ENCODE data around the gene GALNT1. TPM values are rescaled to one million over a fixed set of nuclear protein-coding genes. Genes with fewer than 3 reads are reported as not detected.

GALNT1 gene
- total and polyA plus RNA-seq, 3 donors from 2014 or later: 27.3 to 67.0 (median 55.7) TPM

DNA sequence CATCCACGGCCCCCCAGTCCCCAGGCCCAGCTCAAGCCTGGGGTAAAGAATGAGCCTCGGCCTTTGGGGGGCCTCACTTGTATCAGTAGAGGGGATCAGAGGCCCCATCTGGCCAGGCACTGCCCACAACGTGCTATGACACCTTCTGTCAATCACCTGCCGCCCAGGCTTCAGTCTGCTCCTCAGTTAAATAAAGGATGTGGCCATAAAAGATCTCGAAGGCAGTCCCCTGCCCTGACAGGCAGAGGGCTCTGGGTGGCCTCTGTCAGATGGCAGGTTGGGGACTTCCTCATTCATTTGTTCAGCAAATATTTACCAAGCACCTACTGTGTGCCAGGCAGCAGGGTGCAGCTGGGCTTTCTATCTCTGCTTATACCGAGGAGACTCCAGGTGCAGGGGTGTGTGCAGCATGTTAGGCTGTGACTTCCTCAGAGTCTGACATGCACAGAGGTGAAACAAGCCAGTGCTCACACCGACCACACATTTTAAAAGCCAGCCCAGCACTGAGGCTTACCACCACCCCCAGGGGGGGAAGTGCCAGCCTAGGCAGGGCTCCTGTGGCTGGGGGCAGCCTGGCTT is 166.4 kb downstream of the GALNT1 start:
- 53 to 62% methylated on average over 6 to 7 of the region's 7 CpGs for WGBS, 2 donors

DNA sequence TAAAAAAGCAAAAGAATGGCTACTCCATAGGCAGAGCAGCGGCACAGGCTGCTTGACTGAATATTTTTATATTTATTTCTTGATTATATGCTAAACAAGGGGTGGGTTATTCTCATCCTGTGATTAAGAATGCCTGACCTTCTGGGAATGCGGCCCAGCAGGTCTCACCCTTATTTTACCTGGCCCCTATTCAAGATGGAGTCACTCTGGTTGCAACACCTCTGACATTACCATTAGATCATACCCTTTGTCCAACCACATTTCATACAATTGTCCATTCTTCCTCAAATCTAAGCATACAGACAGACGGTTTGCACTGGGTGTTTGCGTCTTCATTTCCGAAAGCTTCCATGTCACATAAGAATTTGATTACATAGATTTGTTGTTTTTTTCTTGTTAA is 168.2 kb downstream of the GALNT1 start:
- Histone ChIP-seq H3K4me1 (no peaks in the 10 kb centered on the region), H3K27me3 (no peaks in the 10 kb centered on the region), H3K36me3 (ENCODE audit: low read depth, missing control alignments) (no peaks in the 10 kb centered on the region), H3K27ac (no peak overlapping the region), H3K4me3 (no peak overlapping the region), H3K9me3 (no peaks in the 10 kb centered on the region)
- intact Hi-C loops (cut with DNase I; ENCODE audit: low total_unique reads): no loop called here
- DNase-seq: no peak
- 89 to 90% methylated on average over 5 of the region's 5 CpGs for WGBS, 2 donors
- TF ChIP-seq, protein P1, sequence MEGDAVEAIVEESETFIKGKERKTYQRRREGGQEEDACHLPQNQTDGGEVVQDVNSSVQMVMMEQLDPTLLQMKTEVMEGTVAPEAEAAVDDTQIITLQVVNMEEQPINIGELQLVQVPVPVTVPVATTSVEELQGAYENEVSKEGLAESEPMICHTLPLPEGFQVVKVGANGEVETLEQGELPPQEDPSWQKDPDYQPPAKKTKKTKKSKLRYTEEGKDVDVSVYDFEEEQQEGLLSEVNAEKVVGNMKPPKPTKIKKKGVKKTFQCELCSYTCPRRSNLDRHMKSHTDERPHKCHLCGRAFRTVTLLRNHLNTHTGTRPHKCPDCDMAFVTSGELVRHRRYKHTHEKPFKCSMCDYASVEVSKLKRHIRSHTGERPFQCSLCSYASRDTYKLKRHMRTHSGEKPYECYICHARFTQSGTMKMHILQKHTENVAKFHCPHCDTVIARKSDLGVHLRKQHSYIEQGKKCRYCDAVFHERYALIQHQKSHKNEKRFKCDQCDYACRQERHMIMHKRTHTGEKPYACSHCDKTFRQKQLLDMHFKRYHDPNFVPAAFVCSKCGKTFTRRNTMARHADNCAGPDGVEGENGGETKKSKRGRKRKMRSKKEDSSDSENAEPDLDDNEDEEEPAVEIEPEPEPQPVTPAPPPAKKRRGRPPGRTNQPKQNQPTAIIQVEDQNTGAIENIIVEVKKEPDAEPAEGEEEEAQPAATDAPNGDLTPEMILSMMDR (IDR thresholded peaks at IDR 0.05): no peak
- TF ChIP-seq POLR2A (IDR thresholded peaks at IDR 0.05): no peak

More for the DNA sequence above, 166.4 kb downstream of the GALNT1 start:
- Histone ChIP-seq H3K27me3 (no peaks in the 10 kb centered on the region), H3K4me3 (no peak overlapping the region), H3K27ac (no peak overlapping the region), H3K9me3 (no peaks in the 10 kb centered on the region), H3K36me3 (ENCODE audit: low read depth, missing control alignments) (no peaks in the 10 kb centered on the region), H3K4me1 (no peaks in the 10 kb centered on the region)
- TF ChIP-seq POLR2A (IDR thresholded peaks at IDR 0.05): no peak
- TF ChIP-seq, protein P1 (IDR thresholded peaks at IDR 0.05): no peak
- no peak for DNase-seq
- intact Hi-C loops (cut with DNase I; ENCODE audit: low total_unique reads): no loop called here

DNA sequence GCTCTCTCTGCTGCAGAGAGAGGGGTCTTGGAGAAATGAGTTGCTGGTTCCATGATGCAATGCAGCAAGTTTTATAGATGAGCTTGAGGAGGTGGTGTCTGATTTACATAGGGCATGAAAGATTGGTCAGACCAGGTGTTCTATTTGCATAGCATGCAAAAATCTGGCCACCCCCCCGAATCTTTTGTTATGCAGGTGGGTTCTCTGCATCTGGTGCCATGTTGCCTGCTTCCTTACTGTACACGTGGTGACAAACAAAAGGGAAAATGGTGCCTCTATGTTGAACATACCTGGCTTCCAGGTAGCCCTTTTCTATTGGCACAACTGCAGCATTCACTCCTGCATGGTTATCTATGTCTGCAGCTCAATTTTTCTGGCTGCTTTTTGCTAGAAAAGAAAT is 169.4 kb downstream of the GALNT1 start:
- Histone ChIP-seq H3K9me3 (no peaks in the 10 kb centered on the region), H3K27ac (no peak overlapping the region), H3K27me3 (no peaks in the 10 kb centered on the region), H3K4me1 (no peaks in the 10 kb centered on the region), H3K36me3 (ENCODE audit: low read depth, missing control alignments) (no peaks in the 10 kb centered on the region), H3K4me3 (no peak overlapping the region)
- DNase-seq: no peak
- 72 to 75% methylated on average over 2 of the region's 2 CpGs for WGBS, 2 donors
- TF ChIP-seq, protein P1 (IDR thresholded peaks at IDR 0.05): no peak
- no peak for TF ChIP-seq POLR2A (IDR thresholded peaks at IDR 0.05)
- intact Hi-C loops (cut with DNase I; ENCODE audit: low total_unique reads): no loop called here

DNA sequence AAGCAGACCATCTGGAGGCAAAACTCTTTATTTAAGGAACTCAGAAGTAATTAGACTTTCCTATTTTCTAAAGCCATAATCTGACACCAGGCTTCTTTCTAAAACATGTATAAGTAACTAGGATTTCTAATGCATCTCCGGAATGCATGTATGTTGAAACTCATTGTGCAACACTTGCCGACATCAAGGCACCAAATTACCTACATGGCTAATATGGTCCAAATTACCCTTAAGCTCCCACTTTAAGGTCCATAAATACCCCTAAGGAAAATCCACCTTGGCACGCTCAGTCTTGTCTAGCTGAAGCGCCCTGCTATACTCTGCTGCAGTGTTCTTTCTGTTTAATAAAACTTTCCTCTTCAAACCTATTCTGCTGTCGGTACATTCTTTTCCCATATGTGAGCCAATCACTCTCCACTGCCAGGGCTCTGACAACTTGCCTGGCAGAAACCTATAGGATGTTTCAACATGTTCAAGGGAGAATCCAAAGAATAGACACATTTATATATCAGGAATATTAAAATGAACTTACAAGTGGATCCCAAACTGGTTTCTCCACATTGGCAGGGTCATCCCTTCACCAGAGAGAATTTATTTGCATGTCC is 171.9 kb downstream of the GALNT1 start:
- no peak overlapping the region for H3K4me3 ChIP-seq
- H3K36me3 ChIP-seq (ENCODE audit: low read depth, missing control alignments): no peaks in the 10 kb centered on the region
- no peaks in the 10 kb centered on the region for H3K4me1 ChIP-seq
- no peak overlapping the region for H3K27ac ChIP-seq
- 76 to 77% methylated on average over 5 of the region's 5 CpGs for WGBS, 2 donors
- no peaks in the 10 kb centered on the region for H3K27me3 ChIP-seq
- DNase-seq: no peak
- H3K9me3 ChIP-seq: no peaks in the 10 kb centered on the region
- TF ChIP-seq, protein P1 (IDR thresholded peaks at IDR 0.05): no peak
- TF ChIP-seq POLR2A (IDR thresholded peaks at IDR 0.05): no peak
- intact Hi-C loops (cut with DNase I; ENCODE audit: low total_unique reads): no loop called here

DNA sequence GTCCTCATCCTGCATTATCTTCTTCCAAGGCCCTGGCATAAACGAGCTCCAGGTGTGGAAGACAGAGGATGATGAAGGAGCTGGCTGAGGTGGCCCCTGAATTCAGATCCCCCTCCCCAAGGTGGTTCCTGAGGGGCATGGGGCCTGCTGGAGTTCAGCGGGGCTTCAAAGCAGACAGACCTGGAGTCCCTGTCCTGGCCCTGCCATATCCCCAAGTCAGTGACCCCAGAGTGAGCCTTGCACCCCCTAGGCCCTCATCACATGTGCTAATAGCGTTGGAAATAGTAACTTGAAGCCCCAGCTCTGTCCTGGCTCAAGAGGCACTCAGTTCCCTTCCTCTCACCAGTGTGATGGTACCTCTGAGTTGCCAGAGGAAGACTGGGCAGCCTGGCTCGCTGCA is 172.9 kb downstream of the GALNT1 start:
- TF ChIP-seq POLR2A (IDR thresholded peaks at IDR 0.05): no peak
- TF ChIP-seq, protein P1 (IDR thresholded peaks at IDR 0.05): no peak
- 72% methylated on average over 3 to 4 of the region's 4 CpGs for WGBS, 2 donors
- Histone ChIP-seq H3K36me3 (ENCODE audit: low read depth, missing control alignments) (no peaks in the 10 kb centered on the region), H3K9me3 (no peaks in the 10 kb centered on the region), H3K27ac (no peak overlapping the region), H3K4me1 (no peaks in the 10 kb centered on the region), H3K27me3 (no peaks in the 10 kb centered on the region), H3K4me3 (no peak overlapping the region)
- DNase-seq: no peak
- intact Hi-C loops (cut with DNase I; ENCODE audit: low total_unique reads): no loop called here

All from testis (tissue), 3 donors.